A549 (cell line): ENCODE measurements around the gene THTPA. TPM values are rescaled to one million over a fixed set of nuclear protein-coding genes. Genes with fewer than 3 reads are reported as not detected.

Experiments
- ATAC-seq, 2 experiments: fragments of 200-7000 bp in 1 of 2; fragments of >200 bp in 1 of 2; cut with Nextera tagmentation in 1 of 2; cut with Tn5 transposase in 1 of 2; 3 replicates each; pipeline versions ENCODE4 v1.8.0 to v1.9.1; 2018 to 2020; ENCODE audit warnings: mild to moderate bottlenecking in 1 of 2, moderate library complexity in 1 of 2
- CTCF ChIA-PET: fragments of 300-600 bp; sonication (Branson Sonifier 250); formaldehyde crosslinking; extraction: SDS; loops from one replicate; lab custom pipeline; 2021; ENCODE audit warnings: antibody characterized with exemption, inconsistent platforms; lab: Yijun Ruan, JAX
- POLR2A ChIA-PET: fragments of 350-600 bp; formaldehyde crosslinking; extraction: SDS; loops from one replicate; lab custom pipeline; 2021; ENCODE audit warnings: antibody characterized with exemption, inconsistent platforms; lab: Yijun Ruan, JAX
- DNase-seq, 2 experiments: peaks; one replicate each; pipeline versions ENCODE4 v3.0.0 to v3.0.0-alpha.2; 2011 to 2016; ENCODE audit warnings: low read depth in 1 of 2, low spot score in 1 of 2
- FAIRE-seq: peaks from 2 replicates; lab custom pipeline; 2011; peaks lifted over from hg19 to GRCh38; lab: Jason Lieb, UNC
- H3K27ac ChIP-seq, 2 experiments: fragments of >200 bp; sonication (Bioruptor Twin); formaldehyde crosslinking; 3 replicates each; pipeline ENCODE4 v1.5.1; 2016 to 2017
- H3K4me1 ChIP-seq: fragments of >200 bp; sonication (Bioruptor Twin); formaldehyde crosslinking; 3 replicates; pipeline ENCODE4 v1.6.1; 2016
- H3K4me2 ChIP-seq: fragments of >200 bp; sonication (Bioruptor Twin); formaldehyde crosslinking; 3 replicates; pipeline ENCODE4 v1.6.1; 2016
- H3K4me3 ChIP-seq: fragments of >200 bp; sonication (Bioruptor Twin); formaldehyde crosslinking; 3 replicates; pipeline ENCODE4 v1.5.1; 2016
- H3K9me3 ChIP-seq: fragments of >200 bp; sonication (Bioruptor Twin); formaldehyde crosslinking; 3 replicates; pipeline ENCODE4 v1.6.1; 2016
- BHLHE40 ChIP-seq: IDR thresholded peaks from 2 replicates; pipeline ENCODE4 v1.6.1; 2012; ENCODE audit warnings: low read depth, low read length, inconsistent platforms
- CBX2 ChIP-seq: fragments of 200-600 bp; sonication (generic); IDR thresholded peaks from 2 replicates; pipeline ENCODE4 v1.6.1; 2016; ENCODE audit warnings: low read depth, mild to moderate bottlenecking, borderline replicate concordance
- FOSL2 ChIP-seq, 2 experiments: fragments of 450-650 bp in 1 of 2; fragments of >200 bp in 1 of 2; sonication (Bioruptor Twin) in 1 of 2; formaldehyde crosslinking; IDR thresholded peaks; 2 replicates each; pipeline versions ENCODE4 v1.5.0 to v1.6.1; 2016 to 2020; ENCODE audit warnings: mild to moderate bottlenecking in 1 of 2, moderate library complexity in 1 of 2
- HOXB13 ChIP-seq: fragments of 250-450 bp; sonication (Bioruptor Pico); IDR thresholded peaks from 2 replicates; pipeline ENCODE4 v1.5.0; 2020; ENCODE audit warnings: low read depth, mild to moderate bottlenecking, moderate library complexity
- JUN ChIP-seq, 2 experiments: fragments of >200 bp; sonication (Bioruptor Twin); formaldehyde crosslinking; IDR thresholded peaks; 2 replicates in 1 of 2; 3 replicates in 1 of 2; pipeline ENCODE4 v1.6.1; 2016 to 2017
- KDM1A ChIP-seq: fragments of 200-600 bp; sonication (generic); IDR thresholded peaks from 2 replicates; pipeline ENCODE4 v1.6.1; 2016; ENCODE audit warnings: low read depth, mild to moderate bottlenecking
- MAFK ChIP-seq: fragments of 450-650 bp; IDR thresholded peaks from 2 replicates; pipeline ENCODE4 v1.6.1; 2014; ENCODE audit not compliant: partially characterized antibody
- NFE2L2 ChIP-seq: fragments of 150-350 bp; conservative IDR thresholded peaks from 2 replicates; pipeline ENCODE4 v1.6.1; 2014; ENCODE audit warnings: low read length
- NR3C1 ChIP-seq: fragments of >200 bp; sonication (Bioruptor Twin); formaldehyde crosslinking; IDR thresholded peaks from 3 replicates; pipeline ENCODE4 v1.6.1; 2017
- POLR2AphosphoS2 ChIP-seq: conservative IDR thresholded peaks from 2 replicates; pipeline ENCODE4 v1.6.1; 2012; ENCODE audit warnings: low read length, improper control_type of control experiment, inconsistent platforms
- RFX5 ChIP-seq: fragments of 450-650 bp; IDR thresholded peaks from 2 replicates; pipeline ENCODE4 v1.7.1; 2014; ENCODE audit warnings: antibody characterized with exemption, mild to moderate bottlenecking, moderate library complexity
- ZNF302 ChIP-seq: fragments of 250-450 bp; sonication (Bioruptor Pico); IDR thresholded peaks from 2 replicates; pipeline ENCODE4 v1.9.0; 2021; ENCODE audit warnings: inconsistent platforms, mild to moderate bottlenecking, moderate library complexity
- ZSCAN20 ChIP-seq: fragments of 250-450 bp; sonication (Bioruptor Pico); IDR thresholded peaks from 2 replicates; pipeline ENCODE4 v1.8.0; 2022; ENCODE audit warnings: mild to moderate bottlenecking, moderate library complexity
- WGBS: methylation state at CpG from one replicate; pipeline ENCODE4 v1.1.6; 2017; ENCODE audit errors: missing lambda C conversion rate; 5-methylcytosine and 5-hydroxymethylcytosine counted together
- polyA plus RNA-seq, 4 experiments: library from polyadenylated mRNA; depleted of rRNA in 3 of 4; stranded (reverse); fragments of >200 nt; fragmentation: RNase III in 1 of 4; extraction: RNeasy Plus Mini Kit Qiagen cat#74134 plus additional on column Dnase treatment in 1 of 4; gene quantifications; 2 replicates in 3 of 4; 3 replicates in 1 of 4; pipeline ENCODE4 v1.2.3, GENCODE V29; 2011 to 2017
- TF ChIP-seq, protein P1 (sequence below): fragments of 450-650 bp; IDR thresholded peaks from 2 replicates; pipeline ENCODE4 v1.6.1; 2014; ENCODE audit warnings: antibody characterized with exemption
- TF ChIP-seq, protein P2 (sequence below): fragments of >200 bp; sonication (Bioruptor Twin); formaldehyde crosslinking; IDR thresholded peaks from 3 replicates; pipeline ENCODE4 v1.5.1; 2016
- TF ChIP-seq, protein P3 (sequence below): fragments of 250-450 bp; sonication (Bioruptor Pico); IDR thresholded peaks from 2 replicates; pipeline ENCODE4 v1.5.0; 2020; ENCODE audit warnings: low read depth, mild to moderate bottlenecking, moderate library complexity
- TF ChIP-seq, protein P4 (sequence below): fragments of 150-350 bp; IDR thresholded peaks from 2 replicates; pipeline ENCODE4 v1.6.1; 2014; ENCODE audit warnings: low read depth, mild to moderate bottlenecking, low read length
- TF ChIP-seq, protein P5 (sequence below): IDR thresholded peaks from 2 replicates; pipeline ENCODE4 v1.6.1; 2012; ENCODE audit warnings: low read depth, borderline replicate concordance
- TF ChIP-seq, protein P6 (sequence below): fragments of >200 bp; sonication (Bioruptor Twin); formaldehyde crosslinking; IDR thresholded peaks from 2 replicates; pipeline ENCODE4 v1.6.1; 2016

Gene THTPA
- polyA plus RNA-seq, 2 of the 4 experiments (the other 2 are of a cell fraction): 8.1 to 23.9 TPM

DNA sequence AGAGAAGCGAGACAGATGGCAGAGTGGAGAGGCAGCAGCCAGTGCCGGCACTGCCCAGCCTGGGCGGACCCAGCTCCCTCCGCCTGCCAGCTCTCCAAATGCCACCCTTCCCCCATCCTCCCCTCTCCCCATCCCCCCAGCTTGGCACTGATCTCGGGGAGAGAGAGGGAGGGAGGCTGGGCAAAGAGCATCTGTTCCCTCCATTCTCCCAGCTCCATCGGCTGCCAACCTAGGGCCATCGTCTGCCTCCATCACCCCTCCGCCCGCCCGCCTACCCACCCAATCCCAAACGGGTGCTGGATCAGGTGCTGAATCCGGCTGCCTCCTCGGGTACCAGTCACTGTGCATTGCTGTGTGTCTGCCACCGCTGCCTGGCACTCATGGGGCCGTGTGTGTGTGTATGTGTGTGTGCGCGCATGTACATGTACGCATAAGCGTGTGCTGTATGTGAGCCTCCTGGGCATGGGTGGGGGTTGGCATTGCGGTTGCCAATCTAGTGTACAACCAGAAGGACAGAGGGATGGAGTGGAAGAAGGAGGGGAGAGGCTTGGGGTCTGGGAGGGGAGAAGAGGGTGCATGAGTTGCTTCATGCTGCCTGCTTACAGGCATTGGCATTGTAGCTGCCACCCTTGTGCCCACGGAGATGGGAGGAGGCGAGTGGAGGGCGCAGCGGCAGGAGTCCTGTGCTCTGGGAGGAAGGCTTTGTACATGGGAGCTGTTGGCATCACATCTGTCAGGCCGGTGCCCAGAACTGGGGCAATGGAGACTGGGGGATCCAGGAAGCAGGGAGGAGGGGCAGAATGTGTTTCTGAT lies 42.9 kb upstream of the THTPA start (continued):
- TF ChIP-seq ZSCAN20 (CRISPR knock-in tag): no peak
- no peak for TF ChIP-seq HOXB13
- no peak for TF ChIP-seq CBX2
- no peak for TF ChIP-seq MAFK
- no peak for TF ChIP-seq NR3C1
- TF ChIP-seq, protein P1, sequence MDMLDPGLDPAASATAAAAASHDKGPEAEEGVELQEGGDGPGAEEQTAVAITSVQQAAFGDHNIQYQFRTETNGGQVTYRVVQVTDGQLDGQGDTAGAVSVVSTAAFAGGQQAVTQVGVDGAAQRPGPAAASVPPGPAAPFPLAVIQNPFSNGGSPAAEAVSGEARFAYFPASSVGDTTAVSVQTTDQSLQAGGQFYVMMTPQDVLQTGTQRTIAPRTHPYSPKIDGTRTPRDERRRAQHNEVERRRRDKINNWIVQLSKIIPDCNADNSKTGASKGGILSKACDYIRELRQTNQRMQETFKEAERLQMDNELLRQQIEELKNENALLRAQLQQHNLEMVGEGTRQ: no peak
- TF ChIP-seq, protein P2, sequence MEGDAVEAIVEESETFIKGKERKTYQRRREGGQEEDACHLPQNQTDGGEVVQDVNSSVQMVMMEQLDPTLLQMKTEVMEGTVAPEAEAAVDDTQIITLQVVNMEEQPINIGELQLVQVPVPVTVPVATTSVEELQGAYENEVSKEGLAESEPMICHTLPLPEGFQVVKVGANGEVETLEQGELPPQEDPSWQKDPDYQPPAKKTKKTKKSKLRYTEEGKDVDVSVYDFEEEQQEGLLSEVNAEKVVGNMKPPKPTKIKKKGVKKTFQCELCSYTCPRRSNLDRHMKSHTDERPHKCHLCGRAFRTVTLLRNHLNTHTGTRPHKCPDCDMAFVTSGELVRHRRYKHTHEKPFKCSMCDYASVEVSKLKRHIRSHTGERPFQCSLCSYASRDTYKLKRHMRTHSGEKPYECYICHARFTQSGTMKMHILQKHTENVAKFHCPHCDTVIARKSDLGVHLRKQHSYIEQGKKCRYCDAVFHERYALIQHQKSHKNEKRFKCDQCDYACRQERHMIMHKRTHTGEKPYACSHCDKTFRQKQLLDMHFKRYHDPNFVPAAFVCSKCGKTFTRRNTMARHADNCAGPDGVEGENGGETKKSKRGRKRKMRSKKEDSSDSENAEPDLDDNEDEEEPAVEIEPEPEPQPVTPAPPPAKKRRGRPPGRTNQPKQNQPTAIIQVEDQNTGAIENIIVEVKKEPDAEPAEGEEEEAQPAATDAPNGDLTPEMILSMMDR: no peak

DNA sequence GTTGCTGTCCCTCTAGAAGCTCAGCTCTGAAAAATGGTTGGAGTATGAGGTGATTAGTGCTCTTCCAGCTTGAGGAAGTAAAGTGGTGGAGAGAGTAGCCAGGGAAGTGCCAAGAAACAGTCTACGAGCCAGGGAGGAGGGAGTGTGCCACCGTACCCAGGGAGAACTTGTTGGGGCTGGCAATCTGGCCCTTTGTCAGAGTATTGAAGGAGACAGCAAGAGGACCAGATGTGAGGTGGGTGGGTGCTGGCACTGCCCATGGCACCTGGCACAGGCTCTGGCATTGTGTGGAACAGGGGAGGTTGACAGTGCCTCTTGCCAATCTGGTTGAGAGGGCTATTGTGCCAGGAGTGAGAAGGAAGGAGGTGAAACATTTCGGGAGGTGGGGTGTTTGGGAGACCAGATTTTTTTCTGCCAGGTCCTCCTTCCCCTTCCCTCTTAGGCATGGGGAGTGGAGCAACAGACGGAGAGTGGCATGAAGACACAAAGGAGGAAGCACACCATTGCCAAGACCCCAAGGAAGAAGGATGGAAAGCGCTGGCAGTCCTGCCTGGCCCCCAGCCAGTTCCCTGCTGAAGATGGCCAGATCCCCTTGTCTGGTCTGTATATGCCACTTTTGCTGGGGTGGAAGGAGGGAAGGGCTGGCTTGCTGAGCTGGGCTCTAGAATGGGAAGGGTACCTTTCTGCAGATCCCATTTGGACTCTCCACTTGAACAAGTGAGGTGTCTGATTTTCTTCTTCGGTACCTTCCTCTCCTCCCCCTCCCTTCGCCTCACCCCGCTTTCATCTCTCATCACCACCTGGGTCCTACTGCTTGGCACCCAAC lies 42.0 kb upstream of the THTPA start:
- Histone ChIP-seq H3K9me3 (no peaks in the 10 kb centered on the region), H3K27ac (no peak overlapping the region), H3K4me2 (no peak overlapping the region), H3K4me3 (no peak overlapping the region), H3K4me1 (no peaks in the 10 kb centered on the region)
- ChIA-PET CTCF (interaction anchor here (0.5 kb wide), 1 partner anchor 24 kb away, joined by 3 read pairs; no protein-coding TSS in a partner anchor), POLR2A (no interaction called here)
- 73% methylated on average over 8 of the region's 8 CpGs for WGBS
- ATAC-seq: no peak
- DNase-seq: no peak
- FAIRE-seq: no peak
- TF ChIP-seq, protein P3, sequence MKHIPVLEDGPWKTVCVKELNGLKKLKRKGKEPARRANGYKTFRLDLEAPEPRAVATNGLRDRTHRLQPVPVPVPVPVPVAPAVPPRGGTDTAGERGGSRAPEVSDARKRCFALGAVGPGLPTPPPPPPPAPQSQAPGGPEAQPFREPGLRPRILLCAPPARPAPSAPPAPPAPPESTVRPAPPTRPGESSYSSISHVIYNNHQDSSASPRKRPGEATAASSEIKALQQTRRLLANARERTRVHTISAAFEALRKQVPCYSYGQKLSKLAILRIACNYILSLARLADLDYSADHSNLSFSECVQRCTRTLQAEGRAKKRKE (CRISPR knock-in tag): no peak
- TF ChIP-seq, protein P4, sequence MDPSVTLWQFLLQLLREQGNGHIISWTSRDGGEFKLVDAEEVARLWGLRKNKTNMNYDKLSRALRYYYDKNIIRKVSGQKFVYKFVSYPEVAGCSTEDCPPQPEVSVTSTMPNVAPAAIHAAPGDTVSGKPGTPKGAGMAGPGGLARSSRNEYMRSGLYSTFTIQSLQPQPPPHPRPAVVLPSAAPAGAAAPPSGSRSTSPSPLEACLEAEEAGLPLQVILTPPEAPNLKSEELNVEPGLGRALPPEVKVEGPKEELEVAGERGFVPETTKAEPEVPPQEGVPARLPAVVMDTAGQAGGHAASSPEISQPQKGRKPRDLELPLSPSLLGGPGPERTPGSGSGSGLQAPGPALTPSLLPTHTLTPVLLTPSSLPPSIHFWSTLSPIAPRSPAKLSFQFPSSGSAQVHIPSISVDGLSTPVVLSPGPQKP: no peak
- TF ChIP-seq NFE2L2 (no peak), BHLHE40 (no peak), FOSL2 (IDR thresholded peaks at IDR 0.05) (no peak), FOSL2 (CRISPR knock-in tag; IDR thresholded peaks at IDR 0.05) (no peak), KDM1A (no peak), ZSCAN20 (CRISPR knock-in tag) (no peak), JUN (IDR thresholded peaks at IDR 0.05) (no peak), ZNF302 (CRISPR knock-in tag) (no peak), RFX5 (no peak), POLR2AphosphoS2 (no peak)
- TF ChIP-seq, protein P5, sequence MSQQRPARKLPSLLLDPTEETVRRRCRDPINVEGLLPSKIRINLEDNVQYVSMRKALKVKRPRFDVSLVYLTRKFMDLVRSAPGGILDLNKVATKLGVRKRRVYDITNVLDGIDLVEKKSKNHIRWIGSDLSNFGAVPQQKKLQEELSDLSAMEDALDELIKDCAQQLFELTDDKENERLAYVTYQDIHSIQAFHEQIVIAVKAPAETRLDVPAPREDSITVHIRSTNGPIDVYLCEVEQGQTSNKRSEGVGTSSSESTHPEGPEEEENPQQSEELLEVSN: no peak
- TF ChIP-seq, protein P6, sequence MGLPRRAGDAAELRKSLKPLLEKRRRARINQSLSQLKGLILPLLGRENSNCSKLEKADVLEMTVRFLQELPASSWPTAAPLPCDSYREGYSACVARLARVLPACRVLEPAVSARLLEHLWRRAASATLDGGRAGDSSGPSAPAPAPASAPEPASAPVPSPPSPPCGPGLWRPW: no peak
